NCI-H1092 (cell line): ENCODE results near the gene LRRTM4.
A peak's percentile ranks its signal among the peaks of the same experiment; 100 is the strongest.
"Not testable (repeated sequence)": the region's sequence is repeated elsewhere in the genome, so short reads cannot be mapped to it uniquely, and the experiment has no call there.

ENCODE experiments used
- DNase-seq: peaks from one replicate; lab custom pipeline; 2025; lab: John Stamatoyannopoulos, UW

Gene LRRTM4

DNA sequence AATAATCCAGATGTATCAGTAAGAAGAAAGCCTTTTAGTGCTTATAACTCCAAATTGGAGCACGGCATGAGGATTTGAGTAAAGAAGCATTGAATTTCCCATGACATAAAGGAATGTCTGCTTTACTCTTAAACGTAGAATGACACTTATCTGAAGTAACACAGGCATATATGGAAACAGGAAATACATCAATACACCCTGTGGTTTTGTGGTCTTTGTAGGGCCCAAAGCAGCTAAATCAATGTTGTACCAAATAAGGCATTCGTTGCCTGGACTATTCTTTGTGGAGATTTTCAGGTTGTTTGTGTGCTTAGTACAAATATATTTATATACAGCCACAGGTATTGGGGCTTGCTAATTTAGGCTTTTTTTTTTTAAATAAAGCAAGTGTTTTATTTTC is 660.5 kb downstream of the LRRTM4 start:
- DNase-seq = no peak

DNA sequence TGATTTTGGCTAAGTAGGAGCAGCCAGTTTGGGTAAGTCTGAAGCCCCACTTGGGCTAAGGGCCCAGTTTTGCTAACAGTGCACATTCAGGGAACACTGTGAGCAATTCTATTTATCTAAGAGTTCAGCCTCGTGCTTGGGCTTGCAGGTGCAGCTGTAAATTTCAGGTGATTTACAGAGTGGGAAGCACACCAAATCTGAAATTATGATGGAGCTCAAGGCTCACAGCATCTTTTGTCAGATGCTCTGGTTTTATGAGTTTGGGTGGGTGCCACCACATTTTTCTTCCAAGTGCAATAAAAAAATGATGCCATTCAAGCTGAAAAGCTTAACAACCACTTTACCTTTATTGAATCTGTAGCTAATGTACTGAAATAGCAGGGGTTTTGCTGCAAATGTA is 671.2 kb downstream of the LRRTM4 start:
- peak; percentile 77 for DNase-seq

DNA sequence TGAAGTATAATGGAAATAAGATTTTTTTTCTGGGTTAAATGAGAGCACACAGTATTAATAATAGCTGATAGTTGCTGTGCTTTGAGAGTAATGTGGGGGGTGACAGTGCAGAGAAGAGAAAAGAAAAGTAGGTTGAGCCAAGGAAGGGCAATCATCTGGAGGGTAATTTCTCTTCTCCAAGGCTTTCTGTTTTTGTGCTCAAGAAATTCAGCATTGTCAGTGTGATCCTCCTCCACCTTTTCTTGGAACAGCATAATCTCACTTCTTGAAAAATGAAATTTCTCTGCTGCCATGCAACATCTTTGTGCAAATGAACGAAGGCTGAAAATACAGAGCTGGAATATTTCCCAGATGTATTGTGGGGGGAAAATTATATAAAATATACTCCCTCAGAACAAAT is 673.1 kb downstream of the LRRTM4 start:
- DNase-seq = no peak

DNA sequence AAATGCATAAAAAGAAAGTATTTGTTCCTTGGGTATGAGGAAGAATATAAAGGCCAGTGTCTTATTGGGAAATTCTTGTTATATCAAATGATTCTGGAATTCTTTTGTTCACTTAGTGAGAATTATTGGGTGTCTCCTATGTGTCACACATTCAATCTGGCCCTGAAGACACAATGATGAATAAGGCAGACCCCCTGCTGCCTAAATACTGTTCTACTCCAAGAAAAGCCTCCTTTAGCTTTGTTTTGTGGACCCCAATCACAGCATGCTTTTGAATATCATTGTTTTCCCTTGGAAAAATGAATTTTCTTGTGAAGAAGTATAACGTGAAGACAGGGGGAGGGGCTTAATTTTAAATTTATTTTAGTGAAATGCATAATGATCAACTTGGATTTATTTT is 682.4 kb downstream of the LRRTM4 start:
- no peak for DNase-seq

DNA sequence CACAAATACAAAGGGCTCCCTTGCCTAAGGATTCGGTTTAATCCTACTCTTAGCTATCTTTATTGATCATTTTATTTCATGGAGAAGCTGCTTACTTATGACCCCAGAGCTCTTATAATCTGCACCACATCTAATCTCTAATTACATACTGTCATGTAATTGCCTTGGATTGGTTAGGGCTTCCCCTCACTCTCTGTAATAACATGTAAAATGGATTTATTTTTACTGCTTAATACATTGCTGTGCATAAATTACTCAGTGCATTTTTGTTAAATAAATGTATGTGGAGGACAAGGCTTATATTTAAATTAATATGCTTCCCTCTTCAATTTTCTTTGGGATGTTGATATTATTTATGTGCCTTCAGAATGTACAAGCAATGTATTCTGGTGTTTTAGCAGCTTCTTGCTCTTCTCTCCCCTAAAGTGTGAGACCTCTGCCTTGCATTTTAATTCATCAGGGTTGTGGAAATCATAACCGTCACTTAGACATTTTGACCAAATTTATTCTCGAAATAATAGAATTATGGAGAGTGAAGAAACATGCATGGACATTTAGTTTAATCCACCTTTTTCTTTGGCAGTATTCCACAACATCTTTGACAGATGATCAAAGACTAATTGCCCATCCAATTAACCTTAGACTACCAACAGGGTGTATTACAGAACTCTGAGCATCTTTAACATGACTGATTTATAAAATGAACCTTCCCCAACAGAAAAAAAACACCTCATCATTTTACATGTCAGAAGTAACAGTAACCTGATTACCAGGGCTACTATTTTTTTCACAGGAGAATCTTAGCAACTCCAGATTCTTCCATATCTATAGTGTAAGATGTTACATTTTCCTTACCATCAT is 692.6 kb downstream of the LRRTM4 start:
- DNase-seq = no peak

DNA sequence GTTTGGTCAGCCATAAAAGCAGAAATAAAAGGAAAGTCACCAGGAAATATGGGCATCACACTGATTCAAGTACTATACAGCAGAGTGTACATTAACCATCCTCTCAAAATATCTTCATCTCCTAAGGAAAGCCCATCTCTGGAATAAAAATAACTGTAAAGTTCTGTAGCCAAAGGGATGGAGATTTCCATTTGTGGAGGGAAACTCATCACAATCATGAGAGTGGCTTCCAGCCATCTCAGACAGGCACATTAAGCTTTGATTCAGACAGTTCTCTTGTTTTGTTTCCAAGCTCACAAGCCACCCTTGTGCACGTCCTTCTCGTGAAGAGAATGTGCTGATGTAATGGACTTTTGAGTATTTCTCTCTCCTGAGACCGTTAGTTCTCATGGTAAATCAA is 695.5 kb downstream of the LRRTM4 start:
- no peak for DNase-seq

DNA sequence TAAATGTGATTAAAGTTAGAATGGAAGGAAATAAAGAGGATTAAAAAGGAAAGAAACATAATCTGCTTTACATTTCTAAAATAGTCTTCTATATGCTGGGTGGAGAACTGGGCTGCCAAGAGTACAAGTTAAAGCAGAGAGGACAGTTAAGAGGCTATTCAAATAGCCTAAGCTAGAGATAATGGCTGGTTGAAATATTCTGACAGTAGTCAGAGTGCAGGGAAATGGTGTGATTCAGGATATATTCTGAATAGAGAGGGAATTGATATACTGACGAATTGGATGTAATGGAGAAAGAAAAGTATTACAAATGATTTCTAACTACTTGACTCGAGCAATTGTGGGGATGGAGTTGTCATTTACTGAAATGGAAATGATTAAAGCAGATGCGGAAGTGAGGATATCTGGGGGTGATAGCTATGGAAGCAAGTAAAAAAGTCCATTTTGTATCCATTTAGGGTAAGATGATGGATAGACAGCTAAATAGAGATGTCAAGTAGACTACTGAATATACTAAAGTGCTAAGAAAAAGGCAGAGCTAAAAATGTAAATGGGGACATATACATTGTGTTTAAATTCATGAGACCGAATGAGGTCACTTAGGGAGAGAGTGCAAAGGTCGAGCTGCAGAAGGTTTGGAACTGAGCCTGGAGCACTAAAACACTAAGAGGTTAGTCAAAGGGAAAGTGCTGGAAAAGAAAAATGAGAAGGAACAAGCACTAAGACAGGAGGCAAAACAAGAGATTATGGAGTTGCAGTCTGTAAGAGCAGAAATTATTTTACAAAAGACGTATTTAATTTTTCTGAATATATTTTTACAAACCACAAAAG is 696.8 kb downstream of the LRRTM4 start:
- DNase-seq = no peak

DNA sequence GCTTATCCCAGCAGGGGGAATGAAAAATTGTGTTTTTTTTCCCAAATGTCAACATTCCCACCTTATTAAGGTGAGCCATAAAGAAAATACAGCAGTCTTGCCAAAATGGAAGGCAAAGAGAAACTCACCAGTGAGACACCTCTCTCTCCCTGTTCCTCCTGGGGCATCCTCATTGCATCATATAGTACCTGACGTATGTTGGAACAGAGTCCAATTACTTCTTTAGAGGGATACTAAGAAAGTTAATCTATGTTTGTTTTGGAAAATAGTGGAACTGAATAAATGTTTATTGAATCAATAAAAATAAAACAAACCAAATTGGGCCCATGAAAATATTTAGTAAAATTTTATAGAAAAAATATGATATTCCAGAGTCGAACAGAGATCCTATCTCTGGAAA is 700.4 kb downstream of the LRRTM4 start:
- DNase-seq = no peak

DNA sequence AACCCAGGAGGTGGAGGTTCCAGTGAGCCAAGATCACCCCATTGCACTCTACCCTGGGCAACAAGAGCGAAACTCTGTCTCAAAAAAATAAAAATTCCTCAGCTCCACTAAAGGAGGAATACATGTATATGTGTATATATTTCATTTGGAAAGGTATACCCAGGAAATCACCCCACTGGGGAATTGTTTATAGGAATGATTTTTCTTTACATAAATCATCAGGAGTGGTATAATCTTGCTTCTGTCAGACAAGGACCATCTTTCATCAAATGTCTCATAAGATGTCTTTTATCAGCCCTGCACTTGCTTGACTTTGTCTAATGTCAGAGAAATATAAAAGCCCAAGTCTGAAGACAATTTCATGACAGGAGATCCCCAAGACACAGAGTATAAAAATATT is 709.1 kb downstream of the LRRTM4 start:
- no peak for DNase-seq

DNA sequence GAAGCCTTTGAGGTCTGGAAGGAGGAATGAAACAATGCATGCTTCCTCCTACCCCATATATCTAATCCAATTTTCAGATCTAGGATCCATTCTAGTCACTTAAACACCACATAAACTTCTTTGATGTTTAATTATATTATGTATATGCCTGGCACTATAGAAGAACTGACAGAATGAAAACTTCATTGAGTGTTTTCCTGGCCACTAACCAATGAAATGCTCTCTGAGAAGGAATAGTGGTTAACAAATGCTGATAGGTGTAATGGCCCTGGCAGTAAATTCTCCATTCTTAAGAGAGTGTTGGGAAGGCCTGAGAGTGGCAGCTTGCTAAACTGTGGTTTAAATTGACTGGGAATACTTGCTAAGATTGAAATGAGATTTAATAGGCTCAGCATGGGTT is 710.0 kb downstream of the LRRTM4 start:
- DNase-seq = no peak

DNA sequence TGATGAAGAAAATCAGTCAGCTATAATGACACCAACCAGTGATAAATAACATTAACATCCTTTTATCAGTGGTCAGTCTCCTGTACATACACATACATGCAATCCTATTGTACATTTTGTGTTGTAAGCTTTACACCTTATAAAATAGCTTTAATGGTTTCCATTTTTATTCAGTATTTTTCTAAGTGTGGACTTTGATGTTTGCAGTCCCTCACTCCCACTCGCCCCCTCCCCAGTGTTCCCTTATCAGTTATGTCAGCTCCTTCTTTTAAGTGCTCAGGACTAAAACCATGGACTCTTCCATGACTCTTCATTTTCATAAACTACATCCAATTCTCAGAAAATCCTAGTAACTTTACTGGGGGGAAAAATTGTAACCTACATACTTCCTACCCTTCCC is 713.0 kb downstream of the LRRTM4 start:
- no peak for DNase-seq

DNA sequence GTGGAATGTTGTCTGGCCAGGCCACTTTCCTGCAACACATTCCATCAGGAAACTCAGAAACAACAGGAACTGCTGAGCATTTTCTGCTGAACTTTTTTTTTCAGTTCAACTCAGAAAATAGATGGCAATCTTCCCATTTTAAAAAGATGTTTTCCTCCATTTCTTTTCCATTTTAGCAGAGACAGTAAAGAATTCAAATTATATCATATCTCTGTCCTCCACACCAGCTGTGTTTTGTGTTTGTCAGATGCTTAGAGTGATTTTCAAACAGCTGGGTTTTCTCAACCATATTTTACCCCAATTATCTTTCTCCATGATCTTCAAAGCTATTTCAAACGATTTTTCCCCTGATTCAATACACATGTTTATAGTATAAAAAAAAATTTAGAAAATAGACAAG is 713.4 kb downstream of the LRRTM4 start:
- DNase-seq = no peak

DNA sequence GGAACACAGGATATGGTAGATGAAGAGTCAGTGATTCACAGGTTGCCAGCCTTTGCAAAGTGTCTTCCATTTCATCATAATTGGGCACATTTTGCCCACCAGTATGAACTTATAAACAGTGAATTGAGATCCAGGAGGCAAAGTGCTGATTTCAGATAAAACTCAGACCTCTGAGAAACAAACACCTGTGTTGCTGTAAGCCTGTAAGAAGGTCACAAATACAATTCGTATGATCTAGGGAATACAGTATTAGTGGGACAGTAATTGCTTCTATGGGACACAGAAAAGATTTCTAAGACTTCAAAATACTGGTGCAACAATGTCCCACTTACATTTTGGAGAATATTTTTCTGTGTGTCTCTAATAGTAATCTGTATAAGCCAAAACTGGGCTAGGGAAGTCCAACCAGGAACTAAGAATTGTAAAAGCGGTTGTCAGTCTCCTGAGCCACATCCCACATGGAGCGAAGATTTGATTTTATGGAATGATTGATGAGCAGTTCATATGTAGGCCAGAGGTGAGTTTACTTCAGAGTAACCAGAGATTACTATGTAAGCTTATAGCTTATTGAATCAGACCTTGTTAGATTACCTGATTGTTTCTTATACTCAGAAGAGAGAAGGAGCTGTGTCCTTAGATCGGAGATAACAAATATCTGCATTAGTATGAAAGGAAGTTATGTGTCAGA is 728.4 kb downstream of the LRRTM4 start:
- DNase-seq = no peak

DNA sequence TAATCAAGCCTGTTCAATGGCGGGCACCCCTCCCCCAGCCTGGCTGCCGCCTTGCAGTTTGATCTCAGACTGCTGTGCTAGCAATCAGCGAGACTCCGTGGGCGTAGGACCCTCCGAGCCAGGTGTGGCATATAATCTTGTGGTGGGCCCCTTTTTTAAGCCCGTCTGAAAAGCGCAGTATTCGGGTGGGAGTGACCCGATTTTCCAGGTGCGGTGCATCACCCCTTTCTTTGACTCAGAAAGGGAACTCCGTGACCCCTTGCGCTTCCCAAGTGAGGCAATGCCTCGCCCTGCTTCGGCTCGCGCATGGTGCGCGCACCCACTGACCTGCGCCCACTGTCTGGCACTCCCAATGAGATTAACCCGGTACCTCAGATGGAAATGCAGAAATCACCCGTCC is 740.9 kb downstream of the LRRTM4 start:
- DNase-seq = not testable (repeated sequence)

DNA sequence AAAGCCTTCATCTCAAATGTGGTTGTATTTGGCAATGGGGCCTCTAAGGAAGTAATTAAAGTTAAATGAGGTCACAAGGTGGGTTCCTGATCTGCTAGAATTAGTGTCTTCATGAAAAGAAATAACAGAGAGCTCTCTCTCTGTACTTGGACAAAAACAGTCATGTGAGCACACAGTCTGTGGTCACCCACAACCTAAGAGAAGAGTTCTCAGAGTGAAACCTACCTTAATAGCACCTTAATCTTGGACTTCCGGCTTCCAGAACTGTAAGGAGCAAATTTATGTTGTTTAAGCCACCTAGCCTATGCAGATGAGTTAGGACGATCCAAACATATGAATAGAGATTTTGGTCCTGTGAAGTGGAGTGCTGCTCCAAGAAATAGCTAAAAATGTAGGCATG is 758.9 kb downstream of the LRRTM4 start:
- DNase-seq = no peak

DNA sequence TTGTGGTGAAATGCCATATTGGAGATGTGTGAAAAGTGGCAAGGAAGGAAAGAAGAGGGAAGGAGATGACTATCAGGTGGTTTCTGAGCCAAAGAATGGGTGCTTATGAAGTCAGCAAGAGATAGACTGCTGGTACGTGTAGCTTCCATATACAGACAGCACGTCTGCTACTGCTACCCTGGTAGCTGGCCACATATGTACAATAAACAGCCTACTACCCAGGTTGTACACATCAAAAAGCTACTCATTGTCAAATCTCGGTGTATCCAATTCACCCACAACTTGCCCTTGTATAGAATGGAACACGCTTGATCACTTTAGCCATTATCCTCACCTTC is 761.8 kb downstream of the LRRTM4 start:
- DNase-seq = no peak

DNA sequence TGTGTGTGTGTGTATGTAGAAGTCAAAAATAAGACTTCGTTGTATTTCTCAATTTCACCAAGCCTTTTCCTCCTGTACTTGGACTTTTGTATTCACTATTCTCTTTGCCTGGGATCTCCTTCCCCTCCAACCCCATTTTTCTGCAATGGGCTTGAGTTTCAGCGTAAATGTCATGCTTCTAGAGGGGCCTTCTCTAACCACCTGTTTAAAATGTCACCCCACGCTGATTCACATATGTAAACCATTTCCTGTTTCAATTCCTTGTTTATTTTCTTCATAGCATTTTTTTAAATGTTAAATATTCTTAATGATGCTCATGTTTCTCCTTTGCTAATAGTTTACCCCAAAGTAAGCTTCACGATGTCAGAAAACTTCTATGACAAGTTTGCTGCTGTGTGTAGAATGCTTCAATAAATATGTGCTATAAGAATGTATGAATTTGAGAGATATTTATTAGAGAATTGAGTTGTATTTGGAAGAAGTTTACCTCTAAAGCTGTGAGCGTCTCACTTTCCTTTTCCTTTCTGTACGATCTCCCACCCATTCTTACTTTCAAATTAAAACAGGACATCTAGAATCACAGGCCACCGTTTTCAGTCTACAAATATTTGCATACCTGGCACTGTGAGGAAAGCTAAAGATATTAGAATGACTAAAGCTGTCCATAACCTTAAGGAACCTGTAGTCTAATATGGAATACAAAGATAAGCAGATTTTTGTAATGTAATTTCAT is 762.4 kb downstream of the LRRTM4 start:
- DNase-seq = no peak

DNA sequence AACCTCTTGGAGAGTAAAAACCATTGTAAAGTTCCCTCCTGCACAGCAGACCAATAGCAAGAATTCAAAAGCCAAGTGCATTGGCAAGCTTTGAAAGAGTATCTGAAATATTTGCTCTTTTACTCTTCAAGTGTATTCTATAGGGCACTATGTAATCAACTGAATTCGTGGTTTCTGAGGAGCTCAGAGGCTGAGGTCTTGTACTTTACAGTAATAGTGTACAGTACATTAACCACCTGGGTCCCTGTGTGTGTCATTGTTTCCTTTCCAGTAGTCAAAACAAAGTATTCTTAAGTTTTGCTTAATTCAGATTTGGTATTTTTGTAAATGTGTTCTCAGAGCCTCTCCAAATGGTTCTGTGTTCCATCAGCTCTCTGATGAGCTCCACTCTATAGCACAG is 769.7 kb downstream of the LRRTM4 start:
- no peak for DNase-seq

DNA sequence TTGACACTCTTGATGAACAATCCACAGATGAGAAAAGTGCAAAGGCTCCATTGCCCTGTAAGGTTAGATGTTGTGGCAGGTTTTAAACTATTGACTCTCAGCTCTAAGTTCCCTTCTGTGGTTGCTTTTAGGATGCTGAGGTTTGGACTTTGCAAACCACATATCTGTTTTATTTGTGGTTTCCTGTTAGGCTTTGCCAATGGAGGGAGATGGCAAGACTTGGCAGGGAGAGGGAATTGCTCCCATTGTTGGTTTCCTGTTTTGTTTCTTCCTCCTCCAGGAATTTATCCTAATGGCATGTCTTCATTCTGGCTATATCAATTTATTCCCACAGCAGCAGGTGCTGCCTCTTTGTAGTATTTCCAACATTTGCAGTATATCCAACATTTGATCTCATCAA is 772.3 kb downstream of the LRRTM4 start:
- DNase-seq = no peak

DNA sequence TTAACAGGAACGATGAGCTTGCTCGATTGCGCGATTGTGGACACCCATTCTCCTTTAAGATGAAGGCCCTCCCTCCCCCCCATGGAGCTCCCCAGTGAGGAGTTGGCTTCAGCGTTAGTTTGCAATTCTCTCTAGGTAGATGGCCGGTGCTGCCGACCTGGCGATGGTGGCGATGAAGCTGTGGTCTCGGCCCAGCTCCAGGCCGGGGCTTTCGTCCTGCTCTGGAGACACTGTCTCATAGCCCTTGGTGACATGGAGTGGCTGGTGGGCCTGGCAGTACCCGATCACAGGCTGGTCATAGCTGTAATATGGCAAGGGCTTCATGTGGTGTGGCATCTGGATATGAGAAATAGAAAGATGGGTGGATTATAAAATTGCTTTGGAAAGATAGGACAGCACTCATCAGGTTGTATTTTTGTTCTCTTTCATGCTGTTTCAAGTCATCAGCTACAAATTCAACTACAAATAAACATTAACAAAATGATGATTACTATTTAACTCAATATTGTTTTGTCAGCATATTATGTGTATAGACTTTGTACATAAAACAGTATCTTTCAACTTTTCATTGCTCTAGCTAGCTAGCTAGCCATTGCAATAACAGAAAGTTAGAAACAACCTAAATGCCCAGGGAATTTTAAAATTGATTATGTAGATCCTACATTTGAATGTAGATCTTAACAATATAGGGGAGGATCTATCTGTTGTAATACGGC is 773.4 kb downstream of the LRRTM4 start:
- DNase-seq = no peak

DNA sequence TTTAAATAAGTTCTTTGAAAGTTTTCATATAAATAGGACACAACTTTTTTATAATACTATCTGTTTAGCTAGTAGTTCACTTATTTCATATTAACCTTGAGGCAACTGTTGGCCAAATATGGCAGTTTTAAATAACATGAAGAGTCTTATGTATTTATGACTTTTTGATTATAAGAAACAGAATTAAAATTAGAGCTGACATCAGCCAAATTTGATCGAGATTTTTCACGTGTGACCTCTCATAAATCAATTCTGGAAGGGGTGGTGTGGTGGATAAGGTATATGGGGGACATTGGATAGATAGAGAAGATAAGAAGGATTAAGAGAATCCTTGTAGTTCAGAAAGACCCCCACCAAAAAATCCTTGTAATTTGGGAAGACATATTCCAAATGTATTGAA is 776.6 kb downstream of the LRRTM4 start:
- no peak for DNase-seq

DNA sequence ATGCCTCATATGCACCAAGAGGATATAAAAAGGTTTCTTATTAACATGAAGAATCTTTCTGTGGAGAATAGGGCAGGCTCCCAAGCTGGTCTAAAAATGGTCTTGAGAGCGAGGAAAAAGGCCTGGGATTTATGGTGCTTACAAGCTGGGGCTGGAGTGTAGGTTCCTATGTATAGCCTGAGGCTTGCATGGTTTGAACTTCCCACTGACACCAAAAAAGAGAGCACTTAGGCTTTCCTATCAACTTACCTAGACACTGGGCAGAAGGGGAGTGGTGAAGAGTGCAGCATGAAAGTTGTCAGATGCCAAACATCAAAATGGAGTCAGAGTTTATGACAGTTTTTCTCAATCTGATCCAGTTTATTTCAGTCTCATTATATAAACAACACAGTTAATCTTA is 784.6 kb downstream of the LRRTM4 start:
- DNase-seq = no peak
